MM.1S (cell line): ENCODE results near the gene EEF2K.

Experiments
- DNase-seq: peaks from one replicate; pipeline ENCODE4 v3.0.0-alpha.2; 2015
- H2AFZ ChIP-seq: fragments of 300-600 bp; sonication (generic); 2 replicates; pipeline ENCODE4 v1.6.0; 2016; ENCODE audit warnings: antibody characterized with exemption, low read length
- H3F3A ChIP-seq: fragments of 300-600 bp; sonication (generic); 2 replicates; pipeline ENCODE4 v1.6.1; 2016; ENCODE audit warnings: mild to moderate bottlenecking, antibody characterized with exemption, low read length, moderate library complexity, mixed read lengths; ENCODE audit not compliant: insufficient read depth
- H3K27ac ChIP-seq: fragments of 300-600 bp; sonication (generic); 2 replicates; pipeline ENCODE4 v1.5.1; 2016; ENCODE audit warnings: mild to moderate bottlenecking, low read length
- H3K27me3 ChIP-seq: fragments of 300-600 bp; sonication (generic); replicated peaks from 2 replicates; pipeline ENCODE4 v1.6.0; 2016; ENCODE audit warnings: low read length; ENCODE audit not compliant: insufficient read depth
- H3K36me3 ChIP-seq: fragments of 300-600 bp; sonication (generic); replicated peaks from 2 replicates; pipeline ENCODE4 v1.6.1; 2016; ENCODE audit warnings: mild to moderate bottlenecking, low read length, mixed read lengths; ENCODE audit not compliant: insufficient read depth
- H3K4me1 ChIP-seq: fragments of 300-600 bp; sonication (generic); 2 replicates; pipeline ENCODE4 v1.6.1; 2016; ENCODE audit warnings: low read length, mixed read lengths
- H3K4me2 ChIP-seq: fragments of 300-600 bp; sonication (generic); 2 replicates; pipeline ENCODE4 v1.6.0; 2016; ENCODE audit warnings: low read depth, low read length
- H3K4me3 ChIP-seq: fragments of 300-600 bp; sonication (generic); 2 replicates; pipeline ENCODE4 v1.5.1; 2016; ENCODE audit warnings: low read length, mixed read lengths
- H3K79me2 ChIP-seq: fragments of 300-600 bp; sonication (generic); 2 replicates; pipeline ENCODE4 v1.6.1; 2016; ENCODE audit warnings: mixed run types, low read length, mixed read lengths
- H3K9ac ChIP-seq: fragments of 300-600 bp; sonication (generic); 2 replicates; pipeline ENCODE4 v1.6.1; 2016; ENCODE audit warnings: low read length, mixed read lengths
- H3K9me2 ChIP-seq: fragments of 300-600 bp; sonication (generic); replicated peaks from 2 replicates; pipeline ENCODE4 v1.6.1; 2016; ENCODE audit warnings: mild to moderate bottlenecking, low read length, mixed read lengths; ENCODE audit not compliant: insufficient read depth
- H3K9me3 ChIP-seq: fragments of 300-600 bp; sonication (generic); replicated peaks from 2 replicates; pipeline ENCODE4 v1.6.1; 2016; ENCODE audit warnings: mild to moderate bottlenecking, low read length, mixed read lengths; ENCODE audit not compliant: insufficient read depth
- H4K20me1 ChIP-seq: fragments of 300-600 bp; sonication (generic); 2 replicates; pipeline ENCODE4 v1.6.1; 2016; ENCODE audit warnings: mild to moderate bottlenecking, low read length, moderate library complexity, mixed read lengths; ENCODE audit not compliant: insufficient read depth
- EZH2 ChIP-seq: fragments of 300-600 bp; sonication (generic); optimal IDR thresholded peaks from 2 replicates; pipeline ENCODE3; 2017; ENCODE audit warnings: low read depth, mild to moderate bottlenecking, antibody characterized with exemption, low read length, mixed read lengths
- EZH2phosphoT487 ChIP-seq: fragments of 300-600 bp; sonication (generic); IDR thresholded peaks from 2 replicates; pipeline ENCODE4 v1.6.1; 2018; ENCODE audit warnings: antibody characterized with exemption, low read length
- TF ChIP-seq, protein P1 (sequence below): fragments of 300-600 bp; sonication (generic); IDR thresholded peaks from 2 replicates; pipeline ENCODE4 v1.5.1; 2016; ENCODE audit warnings: antibody characterized with exemption, low read length, mixed read lengths

Gene EEF2K

DNA sequence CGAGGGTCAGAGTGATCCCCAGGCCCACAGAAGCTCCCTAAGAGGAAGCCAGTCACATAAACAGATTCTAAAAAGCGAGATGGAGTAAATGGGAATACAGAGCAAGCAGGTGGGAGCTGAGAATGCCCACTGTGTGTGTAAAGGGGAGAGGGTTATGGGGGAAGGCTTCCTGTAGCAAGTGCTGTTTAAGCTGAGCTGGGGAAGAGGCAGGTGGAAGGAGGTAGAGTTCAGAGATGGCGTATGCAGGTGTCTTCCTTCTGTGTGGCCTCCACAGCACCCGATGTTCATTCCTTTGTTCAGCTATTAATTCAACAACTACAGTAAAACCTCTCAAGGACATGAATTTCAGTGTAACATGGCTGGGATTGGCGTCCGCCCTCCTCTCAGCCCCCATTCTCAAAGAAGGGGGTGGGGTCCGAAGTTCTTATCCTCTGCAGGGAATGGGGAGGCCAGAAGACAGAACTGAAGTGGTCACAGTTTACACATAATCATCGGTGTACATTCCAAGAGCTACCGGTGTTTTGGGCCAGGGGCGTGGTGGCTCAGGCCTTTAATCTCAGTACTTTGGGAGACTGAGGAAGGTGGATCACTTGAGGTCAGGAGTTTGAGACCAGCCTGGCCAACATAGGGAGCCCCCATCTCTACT is 1.8 kb downstream of the EEF2K start:
- Histone ChIP-seq H4K20me1 (no peaks in the 10 kb centered on the region), H3K4me1 (peaks cover 24% of the 10 kb centered on the region), H3K4me3 (peak overlapping the region; percentile 95), H3K9me3 (no peaks in the 10 kb centered on the region), H2AFZ (no peak overlapping the region), H3K36me3 (no peaks in the 10 kb centered on the region), H3K27ac (no peak overlapping the region), H3F3A (peaks cover 6% of the 10 kb centered on the region; the same call in 1 of the 2 replicates), H3K27me3 (no peaks in the 10 kb centered on the region), H3K9me2 (no peaks in the 10 kb centered on the region), H3K9ac (peak overlapping the region; percentile 77; the same call in 1 of the 2 replicates), H3K79me2 (peaks cover 66% of the 10 kb centered on the region), H3K4me2 (peak overlapping the region; percentile 63)
- TF ChIP-seq EZH2phosphoT487 (no peak), EZH2 (no peak)
- TF ChIP-seq, protein P1, sequence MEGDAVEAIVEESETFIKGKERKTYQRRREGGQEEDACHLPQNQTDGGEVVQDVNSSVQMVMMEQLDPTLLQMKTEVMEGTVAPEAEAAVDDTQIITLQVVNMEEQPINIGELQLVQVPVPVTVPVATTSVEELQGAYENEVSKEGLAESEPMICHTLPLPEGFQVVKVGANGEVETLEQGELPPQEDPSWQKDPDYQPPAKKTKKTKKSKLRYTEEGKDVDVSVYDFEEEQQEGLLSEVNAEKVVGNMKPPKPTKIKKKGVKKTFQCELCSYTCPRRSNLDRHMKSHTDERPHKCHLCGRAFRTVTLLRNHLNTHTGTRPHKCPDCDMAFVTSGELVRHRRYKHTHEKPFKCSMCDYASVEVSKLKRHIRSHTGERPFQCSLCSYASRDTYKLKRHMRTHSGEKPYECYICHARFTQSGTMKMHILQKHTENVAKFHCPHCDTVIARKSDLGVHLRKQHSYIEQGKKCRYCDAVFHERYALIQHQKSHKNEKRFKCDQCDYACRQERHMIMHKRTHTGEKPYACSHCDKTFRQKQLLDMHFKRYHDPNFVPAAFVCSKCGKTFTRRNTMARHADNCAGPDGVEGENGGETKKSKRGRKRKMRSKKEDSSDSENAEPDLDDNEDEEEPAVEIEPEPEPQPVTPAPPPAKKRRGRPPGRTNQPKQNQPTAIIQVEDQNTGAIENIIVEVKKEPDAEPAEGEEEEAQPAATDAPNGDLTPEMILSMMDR: no peak
- DNase-seq: no peak

DNA sequence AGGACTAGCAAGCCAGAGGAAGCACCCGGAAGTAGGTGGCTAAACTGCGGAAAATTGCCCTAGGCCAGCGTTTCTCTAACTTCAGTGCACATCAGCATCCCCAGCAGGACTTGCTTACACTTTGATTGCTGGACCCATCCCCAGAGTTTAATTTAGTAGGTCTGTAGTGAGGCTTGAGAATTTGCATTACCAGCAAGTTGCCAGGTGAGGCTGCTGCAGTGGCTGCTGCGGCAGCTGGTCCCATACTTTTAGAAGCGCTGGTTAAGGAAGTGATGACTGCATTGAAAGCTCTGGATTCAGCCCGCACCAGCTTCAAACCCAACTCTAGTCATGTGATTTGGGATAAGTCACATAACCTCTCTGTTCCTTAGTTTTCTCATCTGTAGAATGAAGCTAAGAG is 4.2 kb downstream of the EEF2K start:
- Histone ChIP-seq H4K20me1 (no peaks in the 10 kb centered on the region), H3K4me3 (no peak overlapping the region), H3K27me3 (no peaks in the 10 kb centered on the region), H3F3A (no peaks in the 10 kb centered on the region), H3K9me3 (no peaks in the 10 kb centered on the region), H3K9ac (no peak overlapping the region), H3K4me1 (peaks cover 19% of the 10 kb centered on the region), H3K9me2 (no peaks in the 10 kb centered on the region), H3K79me2 (peaks cover 80% of the 10 kb centered on the region), H3K36me3 (no peaks in the 10 kb centered on the region), H3K4me2 (peak overlapping the region; percentile 26; the same call in 1 of the 2 replicates), H3K27ac (no peak overlapping the region), H2AFZ (no peak overlapping the region)
- TF ChIP-seq EZH2 (no peak), EZH2phosphoT487 (no peak)
- TF ChIP-seq, protein P1: no peak
- peak; percentile 10 for DNase-seq

DNA sequence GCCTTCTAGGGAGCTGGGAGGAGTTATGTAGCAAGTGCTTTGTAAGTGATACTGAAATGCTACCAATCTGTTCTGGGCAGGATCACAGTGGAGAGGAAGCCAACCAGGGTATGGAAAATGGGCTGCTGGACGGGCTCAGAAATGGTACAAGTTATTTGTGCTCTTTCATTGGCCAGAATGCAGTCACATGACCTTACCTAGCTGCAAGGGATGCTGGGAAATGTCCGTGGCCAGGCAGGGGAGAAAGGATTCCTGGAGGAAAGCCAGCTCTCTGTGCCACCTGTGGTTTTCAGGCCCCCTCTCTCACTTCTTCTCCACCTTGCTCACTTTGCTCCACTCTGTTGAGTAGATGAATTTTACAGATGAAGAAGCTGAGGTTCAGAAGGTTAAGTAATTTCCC is 4.8 kb downstream of the EEF2K start:
- no peaks in the 10 kb centered on the region for H3K9me2 ChIP-seq
- H3K27me3 ChIP-seq: no peaks in the 10 kb centered on the region
- peaks cover 81% of the 10 kb centered on the region for H3K79me2 ChIP-seq
- no peak overlapping the region for H3K9ac ChIP-seq
- H2AFZ ChIP-seq: no peak overlapping the region
- H3K4me1 ChIP-seq: peaks cover 16% of the 10 kb centered on the region
- H3K36me3 ChIP-seq: no peaks in the 10 kb centered on the region
- TF ChIP-seq, protein P1: no peak
- TF ChIP-seq EZH2: no peak
- no peak for TF ChIP-seq EZH2phosphoT487
- no peaks in the 10 kb centered on the region for H3K9me3 ChIP-seq
- H3K4me2 ChIP-seq: peak overlapping the region; percentile 26; the same call in 1 of the 2 replicates
- no peak for DNase-seq
- no peak overlapping the region for H3K4me3 ChIP-seq
- H3F3A ChIP-seq: no peaks in the 10 kb centered on the region
- no peaks in the 10 kb centered on the region for H4K20me1 ChIP-seq
- H3K27ac ChIP-seq: 0 out of 2 replicates have a peak overlapping the region, but pooled peaks have one; percentile 10
